Measurements from ENCODE around the gene ALPP.
"Not testable (repeated sequence)": the region's sequence is repeated elsewhere in the genome, so short reads cannot be mapped to it uniquely, and the experiment has no call there.

ALPP gene

DNA sequence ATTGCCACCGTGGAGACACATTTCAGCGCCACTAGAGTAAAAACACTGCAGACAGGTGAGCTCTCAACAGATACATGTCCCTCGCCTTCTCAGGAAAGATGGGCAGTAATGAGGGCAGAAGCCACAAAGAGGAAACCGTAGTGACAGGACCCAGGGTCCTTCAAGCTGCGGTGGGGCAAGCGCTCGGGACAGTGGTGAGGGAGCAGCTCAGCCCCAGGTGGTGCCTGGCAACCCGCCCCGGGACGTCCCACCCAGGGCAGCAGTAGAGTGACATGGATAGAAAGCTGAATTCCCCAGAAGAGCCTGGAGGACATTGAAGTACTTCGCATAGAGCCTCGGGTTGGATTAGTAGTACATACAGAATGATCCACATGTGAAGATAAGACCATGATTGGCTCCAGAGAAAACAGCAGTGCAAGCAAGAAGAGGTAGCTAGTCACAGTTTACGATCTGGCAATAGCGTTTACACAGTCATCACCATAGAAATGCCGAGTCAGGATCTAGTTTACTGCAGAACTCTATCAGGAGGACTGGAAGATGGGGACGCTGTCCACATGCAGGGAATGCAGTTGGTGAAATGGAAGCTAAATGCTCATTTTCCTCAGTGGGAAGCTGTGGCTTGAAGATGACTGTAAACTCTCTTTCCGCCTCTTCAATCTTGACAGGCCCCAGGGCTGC is 37.4 kb upstream of the ALPP start:
- DNase-seq: no peak

DNA sequence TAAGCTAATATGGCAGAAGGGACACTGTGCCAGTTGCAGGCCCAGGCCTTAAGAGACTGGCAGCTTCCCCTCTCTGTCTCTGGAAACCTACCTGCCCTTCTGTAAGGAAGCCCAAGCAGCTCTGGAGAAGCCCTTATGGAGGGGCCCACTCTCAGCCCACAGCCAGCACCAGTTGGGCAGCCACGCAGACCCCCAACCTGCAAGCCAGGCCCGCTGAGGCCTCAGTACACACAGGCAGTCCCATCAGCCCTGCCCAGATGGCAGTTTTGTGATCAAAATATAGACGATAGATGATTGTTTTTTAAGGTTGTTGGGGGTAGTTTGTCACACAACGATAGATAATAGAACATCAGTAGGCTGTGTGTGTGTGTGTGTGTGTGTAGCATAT is 36.8 kb upstream of the ALPP start:
- no peak for DNase-seq

DNA sequence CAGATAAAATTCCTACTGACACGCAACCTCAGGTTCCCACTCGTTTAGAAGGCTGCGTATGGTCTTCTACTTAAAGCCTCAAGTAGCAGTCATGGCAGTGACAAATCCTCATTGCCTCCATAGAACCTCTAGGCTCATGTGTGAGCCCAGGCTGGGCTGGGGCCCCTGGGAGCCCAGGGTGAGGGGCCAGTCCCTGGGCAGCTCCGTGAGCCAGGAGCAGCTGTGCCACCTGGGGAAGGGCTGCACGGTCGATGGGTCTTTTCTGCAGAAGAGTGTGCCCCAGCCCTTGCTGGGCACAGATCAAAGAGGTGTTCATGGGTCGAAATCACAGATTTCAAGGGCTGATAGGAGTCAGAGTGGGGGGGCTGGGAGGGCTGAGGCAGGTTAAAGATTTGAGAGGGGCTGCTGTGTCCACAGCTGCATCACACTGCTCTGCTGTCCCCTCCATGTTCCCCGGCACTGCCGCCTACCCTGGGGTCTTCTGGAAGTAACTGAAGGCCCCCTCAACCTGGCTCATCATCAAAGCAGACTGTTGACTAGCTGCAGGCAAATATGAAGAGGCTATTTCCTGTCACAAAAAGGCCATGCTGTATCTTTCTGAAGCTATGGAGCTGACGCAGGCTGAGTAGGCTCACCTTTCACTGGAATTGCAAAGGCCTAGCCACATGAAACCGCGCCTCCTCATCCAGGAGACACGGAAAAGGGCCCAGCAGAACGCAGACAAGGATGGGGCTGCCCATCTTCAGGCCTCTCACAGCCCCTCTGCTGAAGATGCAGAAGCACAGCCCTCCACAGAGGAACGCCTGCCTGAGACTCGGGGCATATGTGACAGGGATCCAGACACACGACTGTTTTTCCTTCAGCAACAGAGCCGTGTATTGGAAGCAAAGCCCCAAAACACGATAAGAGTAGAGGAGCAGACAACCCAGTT is 35.7 kb upstream of the ALPP start:
- DNase-seq: no peak

DNA sequence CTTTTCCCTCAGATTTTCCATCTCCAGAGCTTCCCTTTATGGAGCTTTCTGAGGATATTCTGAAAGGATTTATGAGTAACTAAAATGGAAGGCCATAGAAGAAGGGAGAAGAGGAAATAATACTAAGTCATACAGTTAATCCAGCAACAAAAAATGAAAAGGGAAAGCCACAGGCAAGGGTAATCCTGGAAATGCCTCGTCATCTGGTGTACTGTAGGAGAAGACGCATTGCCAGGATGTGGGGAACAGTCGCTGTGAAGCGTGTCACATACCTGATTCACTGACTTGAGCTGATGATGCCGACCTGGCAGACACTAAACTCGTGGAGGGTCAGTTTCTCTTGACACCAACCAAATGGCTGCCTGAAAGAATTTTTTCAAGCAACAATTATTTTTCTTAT is 34.7 kb upstream of the ALPP start:
- DNase-seq: no peak

DNA sequence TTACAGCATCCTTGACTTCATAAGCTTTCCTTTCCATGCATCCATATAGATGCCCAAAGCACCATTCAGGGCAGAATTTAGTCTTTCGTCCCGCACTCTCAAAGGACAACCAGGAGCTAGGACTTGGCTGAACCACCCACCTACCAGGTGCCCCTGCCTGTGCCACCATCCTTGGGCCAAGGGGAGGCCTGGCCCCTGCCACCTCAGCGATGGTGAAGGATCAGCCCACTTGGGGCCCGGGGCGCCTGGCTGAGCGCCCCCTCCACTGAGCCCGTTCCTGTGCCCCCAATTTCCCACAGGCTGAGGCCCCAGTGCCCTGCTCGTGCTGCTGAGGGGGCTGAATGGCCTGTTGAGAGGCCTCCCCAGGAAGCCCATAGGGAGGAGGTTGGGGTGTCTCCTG is 33.3 kb upstream of the ALPP start:
- no peak for DNase-seq

DNA sequence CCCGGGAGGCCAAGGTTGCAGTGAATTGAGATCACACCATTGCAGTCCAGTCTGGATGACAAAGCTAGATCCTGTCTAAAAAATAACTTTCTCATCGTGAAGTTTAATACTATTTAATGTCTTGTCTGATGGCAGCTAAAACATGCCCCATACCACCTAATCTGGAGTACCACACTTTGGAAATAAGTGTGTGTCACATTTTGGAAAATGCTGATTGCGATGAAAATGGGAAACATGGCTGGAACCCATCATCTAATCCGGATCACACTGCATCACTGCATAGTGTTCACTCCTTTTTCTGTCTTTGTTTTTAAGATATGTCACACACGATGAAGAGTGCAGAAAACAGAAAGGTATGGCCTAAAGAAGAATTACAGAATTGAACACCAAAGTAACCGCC is 31.2 kb upstream of the ALPP start:
- no peak for DNase-seq

DNA sequence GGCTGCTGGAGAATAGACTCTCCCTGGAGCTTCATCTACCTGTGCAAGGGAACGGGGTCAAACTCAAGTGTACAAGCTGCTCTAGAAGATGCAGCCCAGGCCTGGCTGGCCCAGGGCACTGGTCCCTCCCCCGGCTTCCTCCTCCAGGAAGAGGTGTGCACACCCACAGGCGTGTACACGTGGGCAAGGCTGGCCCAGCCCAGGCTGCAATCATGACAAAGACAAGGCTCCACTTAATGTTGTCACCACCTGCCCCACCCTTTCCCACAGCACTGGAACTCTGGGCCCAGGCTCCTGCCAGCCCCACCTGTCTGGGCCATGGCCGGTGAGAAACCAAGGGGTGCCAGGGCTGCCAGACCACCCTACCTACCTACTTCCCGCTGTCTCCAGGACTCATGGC is 29.6 kb upstream of the ALPP start:
- no peak for DNase-seq

DNA sequence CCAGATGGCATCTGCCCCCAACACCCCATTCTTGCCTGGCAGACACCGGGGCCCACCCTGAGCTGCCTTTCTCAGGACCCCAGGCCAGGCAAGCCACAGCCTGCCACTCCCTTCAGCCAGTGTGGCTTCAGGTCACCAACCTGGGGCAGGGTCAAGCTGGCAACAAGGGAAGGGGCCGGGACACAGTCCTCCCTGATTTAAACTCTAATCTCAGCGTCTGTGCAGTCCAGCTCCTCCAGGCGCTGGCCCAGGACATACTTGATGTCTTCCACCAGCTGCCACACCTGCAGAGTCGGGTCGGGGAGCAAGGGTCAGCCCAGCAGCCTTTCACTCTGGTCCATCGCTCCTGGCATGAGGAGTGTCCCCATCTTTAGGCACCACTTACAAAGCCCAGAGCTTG is 29.0 kb upstream of the ALPP start:
- DNase-seq: no peak

DNA sequence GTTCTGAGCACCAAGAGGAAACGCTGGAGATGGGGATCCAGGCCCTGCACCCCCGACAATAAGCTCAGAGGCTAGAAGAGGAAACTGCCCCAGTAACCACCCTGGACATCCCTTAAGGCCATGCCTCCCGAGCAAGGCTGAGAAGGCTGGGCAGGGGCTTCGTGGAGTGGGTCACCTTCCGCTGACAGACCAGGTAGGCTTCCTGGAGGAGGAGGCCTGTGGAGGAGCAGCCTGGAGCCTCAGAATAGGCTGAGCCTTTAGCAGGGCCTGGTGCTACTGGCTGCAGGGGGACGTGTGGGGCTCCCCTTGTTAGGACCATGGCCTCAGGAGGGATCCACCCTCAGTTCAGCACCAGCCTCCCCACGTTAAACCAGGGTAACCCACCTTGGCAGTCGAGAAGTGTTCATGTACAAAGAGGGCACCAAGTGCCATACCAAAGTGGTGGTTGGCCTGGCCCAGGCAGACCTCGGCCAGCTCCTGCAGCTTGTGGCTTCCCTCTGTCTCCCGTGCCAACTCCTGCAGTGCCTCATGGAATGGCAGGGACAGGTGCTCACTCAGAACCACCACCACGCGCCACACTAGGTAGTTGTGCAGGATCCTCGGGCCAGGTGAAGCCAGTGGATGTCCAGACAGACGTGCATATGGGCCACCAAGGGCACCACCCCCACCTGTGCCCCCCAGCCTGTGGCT is 28.5 kb upstream of the ALPP start:
- DNase-seq: no peak

DNA sequence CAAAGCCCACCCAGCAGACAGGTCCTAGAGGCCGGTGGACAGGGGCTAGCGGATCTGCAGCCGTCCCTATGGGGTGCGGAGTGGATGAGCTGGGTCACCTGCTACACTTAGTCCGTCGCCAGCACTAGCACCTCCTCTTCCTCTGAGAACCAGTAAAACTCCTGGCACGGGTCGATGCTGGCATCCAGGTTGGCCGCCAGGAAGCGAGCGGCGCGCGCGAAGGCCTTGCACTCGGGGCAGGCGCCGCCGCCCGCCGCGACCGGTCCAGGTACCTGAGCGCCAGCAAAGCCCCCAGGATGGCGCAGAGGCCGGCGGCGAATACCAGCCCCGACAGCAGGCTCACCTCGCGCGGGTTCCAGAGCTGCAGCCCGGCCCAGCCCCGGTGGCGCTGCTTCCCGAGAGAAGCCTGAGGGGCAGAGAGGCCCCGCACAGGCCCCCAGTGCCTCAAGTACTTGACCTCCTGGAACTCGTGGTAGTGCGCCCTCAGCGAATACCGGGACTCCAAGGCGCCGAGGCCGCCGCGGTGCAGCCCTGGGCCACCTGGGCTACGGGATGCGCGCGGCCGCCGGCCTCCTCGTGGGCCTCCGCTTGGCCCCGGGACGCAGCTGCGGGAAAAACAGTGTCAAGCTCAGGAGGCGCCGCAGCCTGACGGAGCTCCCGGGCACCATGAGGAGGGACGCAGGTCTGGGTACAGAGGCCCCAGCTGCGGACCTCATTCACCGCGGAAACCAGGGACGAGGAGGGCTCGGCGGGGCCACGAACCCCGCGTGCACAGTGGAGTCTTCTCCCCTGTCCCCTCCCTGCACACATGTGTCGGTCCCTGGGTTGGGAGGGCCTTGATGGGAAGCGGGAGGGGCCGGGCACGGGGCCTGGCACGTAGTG is 27.5 kb upstream of the ALPP start:
- DNase-seq: no peak

DNA sequence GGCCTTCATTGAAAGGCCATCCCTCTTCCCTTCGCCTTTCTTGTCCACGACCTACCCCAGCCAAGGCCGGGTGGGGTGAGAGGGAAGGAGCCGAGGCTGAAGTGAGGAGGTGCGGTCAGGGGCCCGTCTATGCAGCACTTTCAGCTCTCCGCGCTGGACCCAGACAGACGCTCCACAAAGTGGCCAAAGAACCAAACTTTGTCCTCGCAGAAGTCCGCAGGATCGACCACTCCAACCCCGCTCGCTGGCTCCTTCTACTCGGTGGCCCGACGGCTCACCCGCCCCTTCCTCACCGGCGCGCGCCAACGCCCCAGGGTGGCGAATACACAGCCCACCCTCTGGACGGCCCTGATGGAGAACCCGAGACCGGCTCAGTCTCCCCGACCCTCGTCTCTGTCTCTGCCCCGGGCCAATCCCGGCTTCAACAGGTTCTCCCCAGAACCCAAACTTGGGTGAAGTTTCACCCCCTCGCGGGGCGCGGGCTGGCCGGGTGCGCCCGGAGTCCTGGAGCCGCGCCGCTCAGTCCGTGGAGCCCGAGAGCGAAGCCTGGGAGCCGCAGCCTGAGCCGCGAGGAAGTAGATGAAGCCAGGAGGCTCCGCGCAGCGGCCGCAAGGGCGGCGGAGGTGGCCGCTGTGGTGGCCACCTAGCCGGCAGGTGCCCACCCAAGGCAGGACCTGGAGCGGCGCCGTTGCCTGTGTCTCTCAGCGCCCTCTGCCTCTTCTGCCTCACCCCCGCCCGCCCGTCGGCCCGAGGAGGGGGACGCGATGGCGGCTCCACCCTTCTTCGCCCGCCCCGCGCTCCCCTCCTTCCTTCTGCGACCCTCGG is 26.7 kb upstream of the ALPP start:
- DNase-seq: no peak

DNA sequence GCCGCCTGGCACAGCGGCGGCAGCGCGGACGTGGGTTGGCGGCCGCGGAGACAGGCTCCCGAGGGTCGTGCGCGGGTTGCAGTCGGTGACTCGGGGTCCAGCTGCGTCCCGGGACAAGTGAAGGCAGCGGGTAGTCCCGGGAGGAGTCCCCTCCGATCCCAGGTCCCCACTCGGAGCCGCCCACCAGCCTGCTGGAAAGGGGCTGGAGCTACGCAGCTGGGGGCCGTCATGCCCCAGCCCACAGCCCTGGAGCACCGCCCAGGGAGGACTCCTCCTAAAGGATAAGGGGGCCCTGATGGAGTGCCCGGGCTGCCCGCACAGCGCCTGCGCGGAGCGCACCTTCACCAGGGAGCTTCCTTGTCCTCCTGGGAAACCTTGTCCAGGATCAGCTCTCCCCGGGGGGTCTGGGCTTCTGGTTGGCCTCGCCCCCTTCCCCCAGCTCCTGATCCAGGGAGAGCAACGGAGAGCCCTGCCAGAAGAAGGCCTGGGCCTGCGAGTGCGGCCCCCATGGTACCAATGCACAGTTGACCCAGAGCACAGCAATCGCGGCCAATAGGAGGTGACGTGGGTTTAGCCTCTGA is 25.9 kb upstream of the ALPP start:
- DNase-seq: no peak

DNA sequence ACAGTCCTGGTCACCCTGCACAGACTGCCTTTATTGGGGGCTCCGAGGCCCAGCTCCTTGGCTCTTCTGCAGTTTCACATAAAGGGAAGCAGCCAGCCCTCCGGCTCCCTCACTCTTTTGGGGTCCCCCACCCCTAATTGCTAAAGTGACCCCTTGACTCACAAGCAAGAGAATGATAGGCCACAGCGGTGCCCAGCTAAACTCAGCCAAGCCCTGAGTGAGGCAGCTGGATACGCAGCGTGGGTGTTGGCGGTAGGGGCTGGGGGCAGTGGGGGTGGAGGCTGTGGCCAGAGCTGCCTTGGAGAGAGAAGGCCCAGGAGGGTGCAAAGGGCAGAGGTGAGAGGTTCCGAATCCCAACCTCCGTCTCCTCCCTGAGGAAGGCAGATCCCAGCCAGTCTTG is 25.5 kb upstream of the ALPP start:
- DNase-seq: no peak

DNA sequence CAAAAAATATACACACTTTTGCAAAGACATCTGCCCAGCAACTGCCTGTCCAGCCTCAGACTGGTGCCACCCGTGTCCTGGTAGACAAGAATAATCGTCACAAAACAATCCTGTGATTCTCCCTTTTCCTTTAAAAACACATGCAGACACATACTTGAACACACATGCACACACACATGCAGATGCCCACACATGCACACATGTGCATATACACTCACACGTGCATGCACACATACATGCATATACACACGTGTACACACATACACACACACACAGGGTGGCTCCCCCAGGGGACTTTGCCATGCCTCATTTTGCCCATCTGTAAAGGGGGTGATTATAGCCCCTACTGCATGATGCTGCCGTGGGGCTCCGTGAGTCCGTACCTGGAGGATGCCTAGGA is 24.9 kb upstream of the ALPP start:
- DNase-seq: no peak

DNA sequence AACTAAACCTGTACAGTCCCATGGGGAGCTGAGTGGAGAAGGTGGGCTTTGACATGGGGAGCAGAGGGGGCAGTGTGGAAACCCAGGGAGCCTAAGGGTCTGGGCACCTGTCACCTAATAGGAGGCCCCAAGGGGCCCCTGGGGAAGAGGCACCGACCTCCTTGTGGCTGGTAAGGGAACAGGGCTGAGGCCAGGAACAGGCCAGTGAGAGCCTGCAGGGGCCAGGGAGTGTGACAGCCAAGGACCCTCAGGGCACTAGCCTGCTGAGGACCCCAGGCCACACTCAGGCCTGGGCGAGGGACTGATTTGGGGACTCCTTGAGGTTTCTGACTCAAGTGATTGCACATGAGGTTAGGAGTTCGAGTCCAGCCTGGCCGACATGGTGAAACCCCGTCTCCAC is 24.5 kb upstream of the ALPP start:
- no peak for DNase-seq

DNA sequence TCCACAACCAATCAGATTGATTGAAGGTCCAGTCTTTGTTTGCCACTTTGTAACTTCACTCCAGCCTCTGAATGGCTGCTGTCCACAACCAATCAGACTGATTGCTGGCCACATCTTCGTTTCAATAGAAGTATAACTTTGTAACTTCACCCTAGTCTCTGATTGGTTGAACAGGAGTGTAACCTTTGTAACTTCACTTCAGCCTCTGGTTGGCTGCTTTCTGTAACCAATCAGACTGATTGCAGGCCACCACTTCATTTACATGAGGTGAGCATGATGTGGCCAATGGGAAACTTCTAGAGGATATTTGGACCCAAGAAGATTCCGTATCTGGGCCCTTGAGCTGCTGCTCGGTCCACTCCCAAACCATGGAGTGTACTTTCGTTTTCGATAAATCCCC is 16.9 kb upstream of the ALPP start:
- no peak for DNase-seq

DNA sequence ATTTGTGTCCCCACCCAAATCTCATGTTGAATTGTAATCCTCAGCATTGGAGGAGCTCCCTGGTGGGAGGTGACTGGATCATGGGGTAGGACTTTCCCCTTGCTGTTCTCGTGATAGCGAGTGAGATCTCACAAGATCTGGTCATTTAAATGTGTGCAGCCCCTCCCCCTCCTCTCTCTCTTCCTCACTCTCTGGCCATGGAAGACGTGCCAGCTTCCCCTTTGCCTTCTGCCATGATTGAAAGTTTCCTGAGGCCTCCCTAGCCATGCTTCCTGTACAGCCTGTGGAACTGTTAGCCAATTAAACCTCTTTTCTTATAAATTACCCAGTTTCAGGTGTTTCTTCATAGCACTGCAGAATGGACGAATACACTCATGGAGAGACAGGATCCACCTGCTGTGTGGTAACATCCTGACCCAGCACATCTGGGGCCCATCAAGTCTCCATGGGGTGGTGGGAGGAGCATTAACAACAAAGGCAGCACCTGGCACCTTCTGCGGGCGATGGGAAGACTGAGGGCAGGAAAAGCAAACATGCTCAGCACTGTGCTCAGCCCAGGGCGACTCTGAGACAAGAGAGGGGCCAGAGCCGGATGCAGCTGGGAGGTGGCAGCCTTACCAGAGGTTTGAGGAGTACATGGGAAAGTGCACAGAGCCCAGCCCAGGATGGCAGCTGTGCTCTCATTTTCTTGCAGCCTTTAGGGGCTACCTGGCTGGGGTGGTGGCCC is 16.2 kb upstream of the ALPP start:
- no peak for DNase-seq

DNA sequence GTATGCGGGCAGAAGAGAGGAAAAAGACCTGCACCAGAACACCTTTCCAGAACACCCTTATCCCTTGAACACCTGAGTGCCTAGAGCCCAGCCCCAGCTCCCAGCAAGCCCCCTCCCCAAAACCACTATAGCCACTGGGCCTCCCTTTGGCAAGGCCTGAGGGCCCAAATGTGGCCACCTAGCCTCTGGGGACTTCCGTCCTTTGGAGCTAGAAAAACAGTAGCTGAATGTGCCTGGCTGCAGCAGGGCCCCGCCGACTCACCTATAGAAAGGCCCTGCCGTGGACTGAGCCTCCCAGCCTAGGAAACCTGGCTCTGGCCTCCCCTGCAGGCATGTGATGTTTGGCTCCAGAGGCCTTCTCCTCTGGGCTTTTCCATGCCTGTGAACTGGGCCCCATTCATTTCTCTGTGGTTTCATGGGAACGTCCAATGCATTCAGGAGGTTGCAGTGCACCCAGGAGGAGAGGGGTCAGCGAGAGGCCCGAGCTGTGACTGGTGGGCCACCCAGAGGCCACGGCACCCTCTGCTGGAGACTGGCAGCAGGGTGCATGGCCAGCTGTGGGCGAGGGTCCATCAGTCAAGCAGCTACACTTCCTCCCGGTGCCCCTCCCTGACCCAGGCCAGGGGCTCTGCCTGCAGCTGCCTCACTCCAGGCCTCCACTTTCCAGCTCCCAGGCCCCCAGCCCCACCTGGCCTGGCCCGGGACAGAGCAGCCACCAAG is 15.3 kb upstream of the ALPP start:
- not testable (repeated sequence) for DNase-seq

DNA sequence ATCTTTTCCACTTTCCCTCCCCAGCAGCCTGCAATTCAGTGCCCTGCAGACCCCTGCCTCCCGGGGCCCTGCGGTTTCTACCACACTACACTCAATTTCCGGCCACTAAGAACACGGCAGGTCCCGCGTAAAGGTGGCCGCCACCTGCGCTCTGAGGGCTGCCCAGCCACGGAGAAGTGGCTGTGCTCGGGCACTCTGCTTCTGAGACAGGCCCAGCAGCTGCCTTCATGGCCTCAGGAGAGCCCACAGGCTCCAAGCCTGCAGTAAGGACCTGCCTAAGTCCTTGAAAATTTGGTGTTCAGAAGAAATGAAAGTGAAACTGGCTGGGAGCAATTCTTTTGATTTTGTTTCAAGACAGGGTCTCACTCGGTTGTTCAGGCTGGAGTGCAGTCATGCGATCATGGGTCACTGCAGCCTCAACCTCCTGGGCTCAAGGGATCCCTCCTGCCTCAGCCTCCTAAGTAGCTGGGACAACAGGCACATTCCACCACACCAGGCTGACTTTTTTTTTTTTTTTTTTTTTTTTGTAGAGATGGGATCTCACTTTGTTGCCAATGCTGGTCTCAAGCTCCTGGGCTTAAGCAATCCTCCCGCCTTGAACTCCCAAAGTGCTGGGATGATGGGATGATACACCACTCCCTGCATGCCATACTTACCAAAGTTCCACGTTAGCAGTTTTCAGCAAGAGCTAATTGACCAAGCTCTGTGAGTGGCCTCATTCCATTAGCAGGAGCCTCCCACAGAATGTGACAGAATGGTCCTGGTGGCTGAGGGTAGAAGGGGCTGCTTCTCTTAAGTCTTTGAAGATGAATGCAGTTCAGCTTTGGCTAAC is 14.6 kb upstream of the ALPP start:
- DNase-seq: no peak

Data from kidney glomerular epithelial cell (primary cell).